ENCODE measurements around the gene GBX1. TPM values are rescaled to one million over a fixed set of nuclear protein-coding genes. Genes with fewer than 3 reads are reported as not detected.

GBX1 gene
- total RNA-seq, 6 experiments from 2014 or later, result not detected

DNA sequence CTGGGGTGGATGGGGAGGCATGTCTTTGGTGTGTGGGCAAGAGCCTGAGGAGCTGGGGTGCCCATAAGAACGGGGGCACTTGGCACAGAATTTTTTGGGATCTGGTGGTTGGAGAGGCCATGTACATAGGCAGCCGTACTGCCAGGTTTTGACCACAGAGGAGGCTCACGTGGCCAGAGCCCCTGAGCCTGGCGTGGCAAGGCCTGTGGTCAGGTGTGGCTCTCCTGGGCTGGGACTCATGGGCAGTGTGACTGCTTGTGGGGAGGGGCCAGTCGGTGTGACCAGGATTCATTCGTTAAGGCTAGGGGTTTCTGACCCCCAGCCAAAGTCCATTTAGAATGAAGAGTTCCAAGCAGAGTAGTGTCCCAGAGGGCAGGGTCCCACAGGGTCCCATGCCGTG, 43.0 kb downstream of the GBX1 start:
- 100% methylated on average over 1 of the region's 7 CpGs for WGBS (ENCODE audit: insufficient coverage, low coverage, low lambda C conversion rate, missing lambda C conversion rate)

DNA sequence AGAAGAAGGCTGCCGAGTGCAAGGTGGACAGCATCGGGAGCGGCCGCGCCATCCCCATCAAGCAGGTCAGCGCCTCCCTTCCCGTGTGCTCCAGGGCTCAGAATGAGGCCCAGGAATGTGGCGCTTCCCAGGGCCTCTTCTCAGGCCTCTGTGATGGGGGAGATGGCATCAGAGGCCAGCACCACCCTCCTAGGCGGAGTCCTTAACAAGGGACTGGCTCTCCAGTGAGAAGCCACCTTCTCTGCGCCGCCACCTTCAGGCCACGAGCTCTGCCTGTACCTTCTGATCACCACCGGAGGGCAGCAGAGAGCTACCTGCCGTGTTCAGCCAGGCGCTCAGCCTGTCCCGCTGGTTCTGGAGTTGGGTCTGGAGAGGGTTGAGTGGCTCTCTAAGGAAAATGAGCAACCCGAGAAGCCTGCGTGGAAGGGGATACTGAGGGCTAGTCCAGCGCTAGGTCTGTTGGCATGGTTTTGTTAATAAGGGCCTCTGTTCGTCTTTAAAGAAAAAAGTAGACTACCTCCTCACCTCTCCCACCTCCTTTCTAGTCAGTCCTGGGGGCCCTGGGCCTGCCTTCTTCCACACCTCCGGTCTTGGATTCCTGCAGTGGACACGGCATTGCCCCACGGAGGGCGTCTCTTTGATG, 43.6 kb downstream of the GBX1 start:
- H3K4me1 ChIP-seq, result no peaks in the 10 kb centered on the region
- H3K36me3 ChIP-seq, result peaks cover 0 to 39% (median 11%) of the 10 kb centered on the region in 4 donors
- ATAC-seq (peak; percentile 88 to 97 (median 94)), DNase-seq (peak; percentile 81 to 85 (median 82))
- no peak overlapping the region for H3K4me3 ChIP-seq
- no peaks in the 10 kb centered on the region for H3K27me3 ChIP-seq
- no peaks in the 10 kb centered on the region for H3K9me3 ChIP-seq
- 28% methylated on average over 12 of the region's 24 CpGs for WGBS (ENCODE audit: insufficient coverage, low coverage, low lambda C conversion rate, missing lambda C conversion rate)
- H3K27ac ChIP-seq, result no peak overlapping the region
- TF ChIP-seq, protein P1, sequence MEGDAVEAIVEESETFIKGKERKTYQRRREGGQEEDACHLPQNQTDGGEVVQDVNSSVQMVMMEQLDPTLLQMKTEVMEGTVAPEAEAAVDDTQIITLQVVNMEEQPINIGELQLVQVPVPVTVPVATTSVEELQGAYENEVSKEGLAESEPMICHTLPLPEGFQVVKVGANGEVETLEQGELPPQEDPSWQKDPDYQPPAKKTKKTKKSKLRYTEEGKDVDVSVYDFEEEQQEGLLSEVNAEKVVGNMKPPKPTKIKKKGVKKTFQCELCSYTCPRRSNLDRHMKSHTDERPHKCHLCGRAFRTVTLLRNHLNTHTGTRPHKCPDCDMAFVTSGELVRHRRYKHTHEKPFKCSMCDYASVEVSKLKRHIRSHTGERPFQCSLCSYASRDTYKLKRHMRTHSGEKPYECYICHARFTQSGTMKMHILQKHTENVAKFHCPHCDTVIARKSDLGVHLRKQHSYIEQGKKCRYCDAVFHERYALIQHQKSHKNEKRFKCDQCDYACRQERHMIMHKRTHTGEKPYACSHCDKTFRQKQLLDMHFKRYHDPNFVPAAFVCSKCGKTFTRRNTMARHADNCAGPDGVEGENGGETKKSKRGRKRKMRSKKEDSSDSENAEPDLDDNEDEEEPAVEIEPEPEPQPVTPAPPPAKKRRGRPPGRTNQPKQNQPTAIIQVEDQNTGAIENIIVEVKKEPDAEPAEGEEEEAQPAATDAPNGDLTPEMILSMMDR (IDR thresholded peaks at IDR 0.05), result peak; percentile 88 to 99 (median 98)
- no peak for TF ChIP-seq POLR2A (IDR thresholded peaks at IDR 0.05)
- intact Hi-C loops (cut with DNase I), result loop anchor here in 1 of 2 donors (10.0 kb wide), 1 partner anchor 51 kb away; no protein-coding TSS in a partner anchor

More for the DNA sequence above, 43.0 kb downstream of the GBX1 start:
- no peak for TF ChIP-seq POLR2A (IDR thresholded peaks at IDR 0.05)
- TF ChIP-seq, protein P1 (IDR thresholded peaks at IDR 0.05), result no peak
- Histone ChIP-seq H3K36me3 (peaks cover 0 to 34% (median 12%) of the 10 kb centered on the region in 4 donors), H3K27me3 (no peaks in the 10 kb centered on the region), H3K27ac (no peak overlapping the region), H3K4me3 (no peak overlapping the region), H3K9me3 (no peaks in the 10 kb centered on the region), H3K4me1 (no peaks in the 10 kb centered on the region)
- intact Hi-C loops (cut with DNase I), result loop anchor here in 1 of 2 donors (10.0 kb wide), 1 partner anchor 50 kb away; no protein-coding TSS in a partner anchor
- no peak for DNase-seq
- no peak for ATAC-seq

DNA sequence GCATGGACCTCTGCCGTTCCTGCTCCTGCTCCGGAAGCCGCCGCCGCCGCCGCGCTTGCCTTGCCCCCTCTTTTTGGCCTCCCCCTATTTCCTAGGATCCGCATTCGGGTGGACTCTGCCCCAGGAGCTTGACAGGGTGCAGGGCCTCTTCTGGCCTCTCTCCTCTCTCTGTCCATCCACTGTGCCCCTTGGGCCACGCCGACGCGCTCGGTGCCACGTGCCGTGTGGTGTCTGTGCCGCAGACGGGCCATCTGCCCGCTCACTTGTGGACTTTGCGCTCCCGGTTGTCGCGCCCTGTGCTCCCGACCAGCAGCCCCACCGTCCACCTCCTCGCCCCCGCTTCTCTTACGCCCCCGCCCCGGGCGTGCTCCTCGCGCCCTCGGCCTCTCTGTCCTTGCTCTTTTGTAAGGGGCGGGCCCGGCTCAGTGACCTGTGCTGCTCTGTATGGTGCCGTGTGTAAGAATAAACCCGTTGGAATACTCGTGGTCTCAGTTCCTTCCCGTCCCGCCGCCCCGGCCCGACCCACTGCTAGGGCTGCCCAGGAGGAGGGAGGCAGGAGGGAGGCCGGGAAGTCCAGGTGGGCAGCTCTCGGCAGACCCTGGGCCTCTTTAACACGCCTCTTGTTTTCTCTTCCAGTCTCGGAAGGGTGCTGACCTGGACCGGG, 44.2 kb downstream of the GBX1 start:
- no peaks in the 10 kb centered on the region for H3K27me3 ChIP-seq
- no peak overlapping the region for H3K27ac ChIP-seq
- H3K4me1 ChIP-seq, result no peaks in the 10 kb centered on the region
- no peaks in the 10 kb centered on the region for H3K9me3 ChIP-seq
- ATAC-seq, result peak in 2 of 4 donors; percentile 1 to 5
- H3K4me3 ChIP-seq, result no peak overlapping the region
- TF ChIP-seq POLR2A (IDR thresholded peaks at IDR 0.05), result no peak
- TF ChIP-seq, protein P1 (IDR thresholded peaks at IDR 0.05), result no peak
- H3K36me3 ChIP-seq, result peaks cover 0 to 40% (median 12%) of the 10 kb centered on the region in 4 donors
- intact Hi-C loops (cut with DNase I), result loop anchor here in 1 of 2 donors (10.0 kb wide), 1 partner anchor 52 kb away; no protein-coding TSS in a partner anchor
- WGBS (ENCODE audit: insufficient coverage, low coverage, low lambda C conversion rate, missing lambda C conversion rate), result 92% methylated on average over 15 of the region's 50 CpGs
- no peak for DNase-seq

DNA sequence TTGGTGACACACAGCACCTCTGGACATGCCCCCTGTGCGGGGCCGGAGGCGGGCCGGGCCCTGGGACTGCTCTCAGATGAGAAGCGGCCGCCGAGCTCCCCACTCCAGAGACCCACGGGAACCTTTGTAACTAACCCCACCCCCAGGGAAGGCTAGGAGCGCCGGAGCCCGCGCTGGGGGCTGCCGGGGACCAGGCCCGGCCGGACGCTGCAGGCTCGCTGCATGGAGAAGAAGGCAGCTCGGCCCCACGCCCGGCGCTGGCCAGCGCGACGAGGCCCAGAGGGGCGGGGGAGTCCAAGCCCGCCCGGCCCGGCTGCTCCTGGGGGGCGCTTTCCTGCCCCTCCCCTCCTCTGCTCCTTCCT, 44.7 kb downstream of the GBX1 start:
- no peak overlapping the region for H3K27ac ChIP-seq
- TF ChIP-seq, protein P1 (IDR thresholded peaks at IDR 0.05), result no peak
- TF ChIP-seq POLR2A (IDR thresholded peaks at IDR 0.05), result no peak
- ATAC-seq (no peak), DNase-seq (no peak)
- WGBS (ENCODE audit: insufficient coverage, low coverage, low lambda C conversion rate, missing lambda C conversion rate), result no CpG with 5 or more reads among the region's 29 CpGs
- H3K9me3 ChIP-seq, result no peaks in the 10 kb centered on the region
- no peaks in the 10 kb centered on the region for H3K4me1 ChIP-seq
- peaks cover 0 to 42% (median 12%) of the 10 kb centered on the region in 4 donors for H3K36me3 ChIP-seq
- intact Hi-C loops (cut with DNase I), result loop anchor here in 1 of 2 donors (10.0 kb wide), 1 partner anchor 52 kb away; no protein-coding TSS in a partner anchor
- no peaks in the 10 kb centered on the region for H3K27me3 ChIP-seq
- H3K4me3 ChIP-seq, result no peak overlapping the region

All from right lobe of liver (tissue), 6 donors.